ENCODE results near the gene LCE2A. TPM values are rescaled to one million over a fixed set of nuclear protein-coding genes. Genes with fewer than 3 reads are reported as not detected.

The LCE2A gene
- not detected in 2 replicates for total RNA-seq

GRCh38 chr1:152697701-152698600, at the start of gene LCE2A:
Gene LCE2A, plus strand, starts transcription at chr1:152698345. Its CDS starts 557 bp downstream, at chr1:152698902.

GRCh38 chr1:152663098-152663497, 35.0 kb upstream of the LCE2A start, which contains the start of gene LCE2D:
Gene LCE2D, plus strand, starts transcription at chr1:152663380. Its CDS starts 726 bp downstream, at chr1:152664106.

GRCh38 chr1:152674983-152675382, 23.2 kb upstream of the LCE2A start, which contains the start of gene LCE2C:
Gene LCE2C, plus strand, starts transcription at chr1:152675279. Its CDS starts 737 bp downstream, at chr1:152676016.

GRCh38 chr1:152685823-152686222, 12.3 kb upstream of the LCE2A start, which contains the start of gene LCE2B:
Gene LCE2B, plus strand, starts transcription at chr1:152686123. Its CDS starts 721 bp downstream, at chr1:152686844.

GRCh38 chr1:152707860-152708259, 9.7 kb downstream of the LCE2A start, which contains the start of gene LCE4A:
Gene LCE4A, plus strand, starts transcription at chr1:152708160. Its CDS starts 916 bp downstream, at chr1:152709076.

Other genes with a start within 250 kb of the LCE2A start
- gene LCE5A, start 187.5 kb upstream of the LCE2A start, total RNA-seq: not detected in 2 replicates
- not detected in 2 replicates for gene CRCT1, start 183.9 kb upstream of the LCE2A start, total RNA-seq
- not detected in 2 replicates for gene LCE3E, start 131.6 kb upstream of the LCE2A start, total RNA-seq
- not detected in 2 replicates for gene LCE3D, start 117.8 kb upstream of the LCE2A start, total RNA-seq
- not detected in 2 replicates for gene LCE3C, start 98.1 kb upstream of the LCE2A start, total RNA-seq
- gene LCE3B, start 84.5 kb upstream of the LCE2A start, total RNA-seq: not detected in 2 replicates
- gene LCE3A, start 75.2 kb upstream of the LCE2A start, total RNA-seq: not detected in 2 replicates
- gene LCE2D, start 35.0 kb upstream of the LCE2A start, total RNA-seq: not detected in 2 replicates
- not detected in 2 replicates for gene LCE2C, start 23.1 kb upstream of the LCE2A start, total RNA-seq
- gene LCE2B, start 12.2 kb upstream of the LCE2A start, total RNA-seq: not detected in 2 replicates
- gene LCE4A, start 9.8 kb downstream of the LCE2A start, total RNA-seq: not detected in 2 replicates
- gene KPRP, start 59.7 kb downstream of the LCE2A start, total RNA-seq: not detected in 2 replicates
- gene LCE1F, start 76.8 kb downstream of the LCE2A start, total RNA-seq: not detected in 2 replicates
- not detected in 2 replicates for gene LCE1E, start 87.9 kb downstream of the LCE2A start, total RNA-seq
- not detected in 2 replicates for gene LCE1D, start 98.4 kb downstream of the LCE2A start, total RNA-seq
- gene LCE1C, start 108.3 kb downstream of the LCE2A start, total RNA-seq: not detected in 2 replicates
- gene LCE1B, start 113.6 kb downstream of the LCE2A start, total RNA-seq: not detected in 2 replicates
- not detected in 2 replicates for gene LCE1A, start 129.1 kb downstream of the LCE2A start, total RNA-seq
- gene LCE6A, start 144.5 kb downstream of the LCE2A start, total RNA-seq: not detected in 2 replicates
- gene LCE7A, start 161.7 kb downstream of the LCE2A start, total RNA-seq: not detected in 2 replicates
- gene SMCP, start 180.0 kb downstream of the LCE2A start, total RNA-seq: not detected in 2 replicates
- gene IVL, start 210.2 kb downstream of the LCE2A start, total RNA-seq: not detected in 2 replicates
- not detected in 2 replicates for gene SPRR5, start 248.9 kb downstream of the LCE2A start, total RNA-seq